ENCODE results near the gene PTPRA.

GRCh38 chr20:3051385-3052019 is 178.2 kb downstream of the PTPRA start:
- TF ChIP-seq ZNF274 (IDR thresholded peaks at IDR 0.05; ENCODE audit: low read depth, low read length): no peak
- TF ChIP-seq SUZ12 (IDR thresholded peaks at IDR 0.05; ENCODE audit: extremely low read depth, insufficient read depth, insufficient read length): no peak
- no peak for TF ChIP-seq YY1 (IDR thresholded peaks at IDR 0.05; ENCODE audit: insufficient read depth, insufficient read length)

All from NT2/D1 (cell line).